Measurements from ENCODE around the gene PLSCR1.
A peak's percentile ranks its signal among the peaks of the same experiment; 100 is the strongest.

The PLSCR1 gene

GRCh38 chr3:146543461-146544001, 876 bp downstream of the PLSCR1 start:
- peak; percentile 39 for ATAC-seq
- TF ChIP-seq CSDC2 (CRISPR knock-in tag; IDR thresholded peaks at IDR 0.05) (no peak), ISL1 (CRISPR knock-in tag; IDR thresholded peaks at IDR 0.05) (no peak), PPARA (CRISPR knock-in tag; IDR thresholded peaks at IDR 0.05; ENCODE audit: borderline replicate concordance) (no peak), ZFP30 (CRISPR knock-in tag; IDR thresholded peaks at IDR 0.05) (no peak), OSR1 (CRISPR knock-in tag; IDR thresholded peaks at IDR 0.05) (no peak), ARNTL (CRISPR knock-in tag; IDR thresholded peaks at IDR 0.05; ENCODE audit: borderline replicate concordance, low read depth) (no peak), ZFP3 (CRISPR knock-in tag; IDR thresholded peaks at IDR 0.05) (no peak)
- TF ChIP-seq, protein P1, sequence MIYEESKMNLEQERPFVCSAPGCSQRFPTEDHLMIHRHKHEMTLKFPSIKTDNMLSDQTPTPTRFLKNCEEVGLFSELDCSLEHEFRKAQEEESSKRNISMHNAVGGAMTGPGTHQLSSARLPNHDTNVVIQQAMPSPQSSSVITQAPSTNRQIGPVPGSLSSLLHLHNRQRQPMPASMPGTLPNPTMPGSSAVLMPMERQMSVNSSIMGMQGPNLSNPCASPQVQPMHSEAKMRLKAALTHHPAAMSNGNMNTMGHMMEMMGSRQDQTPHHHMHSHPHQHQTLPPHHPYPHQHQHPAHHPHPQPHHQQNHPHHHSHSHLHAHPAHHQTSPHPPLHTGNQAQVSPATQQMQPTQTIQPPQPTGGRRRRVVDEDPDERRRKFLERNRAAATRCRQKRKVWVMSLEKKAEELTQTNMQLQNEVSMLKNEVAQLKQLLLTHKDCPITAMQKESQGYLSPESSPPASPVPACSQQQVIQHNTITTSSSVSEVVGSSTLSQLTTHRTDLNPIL (CRISPR knock-in tag; IDR thresholded peaks at IDR 0.05; ENCODE audit: low read depth): no peak
- TF ChIP-seq, protein P2, sequence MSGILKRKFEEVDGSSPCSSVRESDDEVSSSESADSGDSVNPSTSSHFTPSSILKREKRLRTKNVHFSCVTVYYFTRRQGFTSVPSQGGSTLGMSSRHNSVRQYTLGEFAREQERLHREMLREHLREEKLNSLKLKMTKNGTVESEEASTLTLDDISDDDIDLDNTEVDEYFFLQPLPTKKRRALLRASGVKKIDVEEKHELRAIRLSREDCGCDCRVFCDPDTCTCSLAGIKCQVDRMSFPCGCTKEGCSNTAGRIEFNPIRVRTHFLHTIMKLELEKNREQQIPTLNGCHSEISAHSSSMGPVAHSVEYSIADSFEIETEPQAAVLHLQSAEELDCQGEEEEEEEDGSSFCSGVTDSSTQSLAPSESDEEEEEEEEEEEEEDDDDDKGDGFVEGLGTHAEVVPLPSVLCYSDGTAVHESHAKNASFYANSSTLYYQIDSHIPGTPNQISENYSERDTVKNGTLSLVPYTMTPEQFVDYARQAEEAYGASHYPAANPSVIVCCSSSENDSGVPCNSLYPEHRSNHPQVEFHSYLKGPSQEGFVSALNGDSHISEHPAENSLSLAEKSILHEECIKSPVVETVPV (CRISPR knock-in tag; IDR thresholded peaks at IDR 0.05): no peak

DNA sequence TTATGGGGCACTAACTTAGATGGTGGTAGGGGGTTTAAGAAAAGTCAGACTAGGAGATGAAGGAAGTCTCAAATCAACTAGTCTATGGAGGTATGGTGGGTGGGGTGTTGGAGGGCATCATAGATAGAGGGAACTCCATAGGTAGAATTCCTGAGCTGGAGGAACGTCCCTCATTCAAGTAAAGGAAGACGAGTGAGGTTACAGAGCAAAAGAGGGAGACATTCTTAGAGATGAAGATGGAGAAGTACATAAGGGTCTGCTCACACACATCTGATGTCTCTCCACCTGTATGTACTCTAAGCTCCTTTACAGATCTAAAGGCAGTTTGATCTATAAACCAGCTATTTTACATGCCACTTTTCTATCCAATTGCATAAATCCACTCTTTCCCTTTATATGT, 1.4 kb downstream of the PLSCR1 start:
- TF ChIP-seq, protein P3, sequence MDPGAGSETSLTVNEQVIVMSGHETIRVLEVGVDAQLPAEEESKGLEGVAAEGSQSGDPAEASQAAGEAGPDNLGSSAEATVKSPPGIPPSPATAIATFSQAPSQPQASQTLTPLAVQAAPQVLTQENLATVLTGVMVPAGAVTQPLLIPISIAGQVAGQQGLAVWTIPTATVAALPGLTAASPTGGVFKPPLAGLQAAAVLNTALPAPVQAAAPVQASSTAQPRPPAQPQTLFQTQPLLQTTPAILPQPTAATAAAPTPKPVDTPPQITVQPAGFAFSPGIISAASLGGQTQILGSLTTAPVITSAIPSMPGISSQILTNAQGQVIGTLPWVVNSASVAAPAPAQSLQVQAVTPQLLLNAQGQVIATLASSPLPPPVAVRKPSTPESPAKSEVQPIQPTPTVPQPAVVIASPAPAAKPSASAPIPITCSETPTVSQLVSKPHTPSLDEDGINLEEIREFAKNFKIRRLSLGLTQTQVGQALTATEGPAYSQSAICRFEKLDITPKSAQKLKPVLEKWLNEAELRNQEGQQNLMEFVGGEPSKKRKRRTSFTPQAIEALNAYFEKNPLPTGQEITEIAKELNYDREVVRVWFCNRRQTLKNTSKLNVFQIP (CRISPR knock-in tag; IDR thresholded peaks at IDR 0.05; ENCODE audit: borderline replicate concordance, low read depth): no peak
- TF ChIP-seq PATZ1 (CRISPR knock-in tag; IDR thresholded peaks at IDR 0.05; ENCODE audit: borderline replicate concordance) (no peak), PPARA (CRISPR knock-in tag; IDR thresholded peaks at IDR 0.05; ENCODE audit: borderline replicate concordance) (no peak), SNAI2 (CRISPR knock-in tag; IDR thresholded peaks at IDR 0.05) (no peak), ZNF8 (CRISPR knock-in tag; IDR thresholded peaks at IDR 0.05) (no peak), ARNTL (CRISPR knock-in tag; IDR thresholded peaks at IDR 0.05; ENCODE audit: borderline replicate concordance, low read depth) (no peak), ISL1 (CRISPR knock-in tag; IDR thresholded peaks at IDR 0.05) (no peak), ZFP30 (CRISPR knock-in tag; IDR thresholded peaks at IDR 0.05) (no peak), ZC3H10 (CRISPR knock-in tag; IDR thresholded peaks at IDR 0.05) (no peak), ESRRG (CRISPR knock-in tag; IDR thresholded peaks at IDR 0.05) (no peak), ZFP3 (CRISPR knock-in tag; IDR thresholded peaks at IDR 0.05) (no peak), BACH2 (CRISPR knock-in tag; IDR thresholded peaks at IDR 0.05; ENCODE audit: borderline replicate concordance) (no peak)
- TF ChIP-seq, protein P2 (CRISPR knock-in tag; IDR thresholded peaks at IDR 0.05): no peak
- ATAC-seq: no peak

DNA sequence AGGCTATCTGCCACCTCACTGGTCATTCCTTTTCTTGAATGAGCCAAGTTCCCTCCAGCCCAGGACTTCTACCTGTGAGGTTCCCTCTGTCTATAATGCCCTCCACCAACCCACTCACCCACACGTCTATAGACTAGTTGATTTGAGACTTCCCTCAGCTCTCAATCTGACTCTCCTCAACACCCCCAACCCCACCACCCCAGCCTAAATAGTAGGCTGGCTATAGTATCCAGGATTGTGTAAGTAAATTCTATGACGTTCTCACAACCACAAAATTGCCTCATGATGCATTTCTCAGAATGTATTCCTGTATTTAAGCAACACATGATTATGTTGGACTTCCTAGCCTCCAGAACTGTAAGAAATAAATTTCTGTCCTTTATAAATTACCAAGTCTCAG, 2.2 kb downstream of the PLSCR1 start:
- no peak for ATAC-seq
- TF ChIP-seq PPARA (CRISPR knock-in tag; IDR thresholded peaks at IDR 0.05; ENCODE audit: borderline replicate concordance): no peak
- TF ChIP-seq ARNTL (CRISPR knock-in tag; IDR thresholded peaks at IDR 0.05; ENCODE audit: borderline replicate concordance, low read depth): no peak
- TF ChIP-seq, protein P2 (CRISPR knock-in tag; IDR thresholded peaks at IDR 0.05): no peak
- no peak for TF ChIP-seq ZFP3 (CRISPR knock-in tag; IDR thresholded peaks at IDR 0.05)
- TF ChIP-seq ZFP30 (CRISPR knock-in tag; IDR thresholded peaks at IDR 0.05): no peak
- no peak for TF ChIP-seq TCF4 (CRISPR knock-in tag; IDR thresholded peaks at IDR 0.05; ENCODE audit: borderline replicate concordance)
- TF ChIP-seq TSHZ2 (CRISPR knock-in tag; IDR thresholded peaks at IDR 0.05): no peak
- no peak for TF ChIP-seq OSR1 (CRISPR knock-in tag; IDR thresholded peaks at IDR 0.05)
- TF ChIP-seq PATZ1 (CRISPR knock-in tag; IDR thresholded peaks at IDR 0.05; ENCODE audit: borderline replicate concordance): no peak
